GM12864 (cell line): ENCODE measurements around the gene NPRL2.

Experiments
- DNase-seq: peaks from one replicate; pipeline ENCODE4 v3.0.0-alpha.2; 2011; ENCODE audit warnings: low read depth
- H3K4me3 ChIP-seq: 2 replicates; pipeline ENCODE4 v1.5.1; 2011; ENCODE audit warnings: mild to moderate bottlenecking, low read depth, low read length, control low read depth
- TF ChIP-seq, protein P1 (sequence below): IDR thresholded peaks from 2 replicates; pipeline ENCODE4 v1.5.1; 2011; ENCODE audit warnings: low read depth, mild to moderate bottlenecking, moderate library complexity, low read length, control low read depth, inconsistent platforms; ENCODE audit errors: missing control alignments

The NPRL2 gene

DNA sequence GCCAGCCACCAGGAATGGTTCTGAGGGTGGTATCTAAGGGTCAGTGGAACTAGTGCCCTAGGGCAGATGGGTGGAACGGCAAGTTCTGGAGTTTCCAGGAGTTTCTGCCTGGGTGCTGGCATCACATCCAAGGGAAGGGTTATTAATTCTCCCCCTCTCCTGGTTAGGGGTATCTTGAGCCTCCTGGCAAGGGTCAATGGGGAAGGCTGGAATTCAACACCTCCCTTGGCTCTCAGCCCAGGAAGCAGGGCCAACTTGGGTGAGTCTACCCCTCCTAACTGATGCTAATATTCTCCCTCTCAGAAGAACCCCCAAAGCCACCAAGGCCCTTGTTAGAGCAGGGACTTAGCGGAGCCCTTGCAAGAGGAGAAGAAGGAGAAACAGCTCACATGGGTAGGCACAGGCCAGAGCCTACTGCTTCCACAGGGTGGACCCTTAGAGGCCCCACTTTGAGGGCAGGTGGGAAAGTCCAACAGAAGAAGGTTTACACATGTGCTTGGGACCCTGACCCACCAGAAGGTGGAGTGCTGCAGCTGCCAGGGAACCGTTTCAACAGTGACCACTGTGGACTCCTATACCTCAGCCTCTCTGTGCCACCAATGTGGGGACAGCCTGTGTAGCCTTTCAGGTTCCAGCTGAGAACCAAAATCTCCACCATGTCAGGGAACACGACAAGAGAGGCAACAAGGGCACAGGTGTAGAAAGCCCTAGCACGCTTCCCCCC lies 5.4 kb upstream of the NPRL2 start:
- TF ChIP-seq, protein P1, sequence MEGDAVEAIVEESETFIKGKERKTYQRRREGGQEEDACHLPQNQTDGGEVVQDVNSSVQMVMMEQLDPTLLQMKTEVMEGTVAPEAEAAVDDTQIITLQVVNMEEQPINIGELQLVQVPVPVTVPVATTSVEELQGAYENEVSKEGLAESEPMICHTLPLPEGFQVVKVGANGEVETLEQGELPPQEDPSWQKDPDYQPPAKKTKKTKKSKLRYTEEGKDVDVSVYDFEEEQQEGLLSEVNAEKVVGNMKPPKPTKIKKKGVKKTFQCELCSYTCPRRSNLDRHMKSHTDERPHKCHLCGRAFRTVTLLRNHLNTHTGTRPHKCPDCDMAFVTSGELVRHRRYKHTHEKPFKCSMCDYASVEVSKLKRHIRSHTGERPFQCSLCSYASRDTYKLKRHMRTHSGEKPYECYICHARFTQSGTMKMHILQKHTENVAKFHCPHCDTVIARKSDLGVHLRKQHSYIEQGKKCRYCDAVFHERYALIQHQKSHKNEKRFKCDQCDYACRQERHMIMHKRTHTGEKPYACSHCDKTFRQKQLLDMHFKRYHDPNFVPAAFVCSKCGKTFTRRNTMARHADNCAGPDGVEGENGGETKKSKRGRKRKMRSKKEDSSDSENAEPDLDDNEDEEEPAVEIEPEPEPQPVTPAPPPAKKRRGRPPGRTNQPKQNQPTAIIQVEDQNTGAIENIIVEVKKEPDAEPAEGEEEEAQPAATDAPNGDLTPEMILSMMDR = no peak
- no peak for DNase-seq
- H3K4me3 ChIP-seq = no peak overlapping the region

DNA sequence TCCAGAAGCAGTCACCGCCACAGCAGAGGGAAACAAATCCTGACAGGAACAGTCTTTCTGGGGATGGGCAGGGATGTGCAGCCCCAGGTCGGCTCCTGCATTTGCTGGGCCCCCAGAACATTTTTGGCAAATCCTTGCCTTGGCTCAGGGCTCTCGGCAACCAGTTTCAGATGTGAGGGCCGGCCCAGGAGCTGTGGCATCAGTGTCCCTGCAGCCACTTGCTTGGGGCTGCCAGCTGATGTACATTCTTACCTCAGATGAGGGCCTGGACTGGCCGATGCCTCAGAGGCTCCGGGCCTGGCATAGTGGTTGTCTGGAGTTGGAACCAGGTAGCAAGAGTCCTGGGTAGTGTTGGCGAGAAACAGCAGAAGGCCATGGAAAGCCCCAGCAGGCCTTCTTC lies 4.3 kb upstream of the NPRL2 start:
- no peak for DNase-seq
- H3K4me3 ChIP-seq = no peak overlapping the region
- TF ChIP-seq, protein P1 = no peak

DNA sequence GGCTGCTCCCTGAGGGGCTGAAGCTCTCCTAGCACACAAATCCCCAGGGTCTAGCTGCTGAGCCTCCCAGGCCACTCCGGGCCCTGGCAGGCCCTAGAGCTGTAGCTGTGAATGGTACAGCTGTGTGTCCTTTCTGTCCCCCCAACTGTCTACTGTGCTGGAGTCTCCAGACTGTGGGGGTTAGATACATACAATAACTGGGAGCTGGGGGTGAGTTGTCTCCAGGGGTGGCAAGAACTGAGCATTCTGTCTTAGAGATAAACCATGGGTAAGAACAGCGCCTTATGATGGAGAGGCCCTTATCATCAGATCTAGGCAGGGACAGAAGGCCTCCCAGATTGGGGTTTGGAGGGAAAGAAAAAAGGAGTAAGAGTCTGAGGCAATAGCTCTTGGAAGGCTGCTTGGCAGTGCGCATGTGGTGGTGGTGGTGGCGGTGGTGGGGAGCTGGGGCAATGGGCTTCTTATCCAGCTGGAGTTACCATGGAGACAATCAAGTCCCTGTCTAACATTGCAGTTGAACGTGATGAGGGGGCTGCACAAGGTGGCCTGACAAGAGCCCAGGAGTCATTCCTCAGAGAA lies 3.7 kb upstream of the NPRL2 start:
- DNase-seq = no peak
- TF ChIP-seq, protein P1 = no peak
- H3K4me3 ChIP-seq = no peak overlapping the region

DNA sequence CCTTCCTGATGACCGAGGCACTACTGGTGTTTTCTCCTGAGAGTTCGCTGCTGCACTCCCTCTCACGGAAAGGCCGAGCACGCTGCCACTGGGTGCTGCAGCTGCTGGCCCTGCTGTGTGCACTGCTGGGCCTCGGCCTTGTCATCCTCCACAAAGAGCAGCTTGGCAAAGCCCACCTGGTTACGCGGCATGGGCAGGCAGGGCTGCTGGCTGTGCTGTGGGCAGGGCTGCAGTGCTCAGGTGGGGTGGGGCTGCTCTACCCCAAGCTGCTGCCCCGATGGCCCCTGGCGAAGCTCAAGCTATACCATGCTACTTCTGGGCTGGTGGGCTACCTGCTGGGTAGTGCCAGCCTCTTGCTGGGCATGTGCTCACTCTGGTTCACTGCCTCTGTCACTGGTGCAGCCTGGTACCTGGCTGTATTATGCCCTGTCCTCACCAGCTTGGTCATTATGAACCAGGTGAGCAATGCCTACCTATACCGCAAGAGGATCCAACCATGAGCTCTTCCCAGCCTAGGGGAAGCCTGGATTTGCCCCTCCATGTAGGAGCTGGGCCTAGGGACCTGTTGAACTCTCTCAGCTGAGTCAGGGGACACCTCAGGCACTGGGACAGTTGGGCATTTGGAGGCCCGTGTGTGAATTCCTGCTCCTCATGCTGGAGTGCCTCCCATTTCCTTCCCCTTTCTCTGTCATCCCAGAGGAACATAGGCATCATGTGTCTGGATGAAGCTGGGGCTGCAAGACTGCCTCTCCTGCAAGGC lies 2.9 kb upstream of the NPRL2 start:
- TF ChIP-seq, protein P1 = no peak
- H3K4me3 ChIP-seq = no peak overlapping the region
- DNase-seq = no peak

DNA sequence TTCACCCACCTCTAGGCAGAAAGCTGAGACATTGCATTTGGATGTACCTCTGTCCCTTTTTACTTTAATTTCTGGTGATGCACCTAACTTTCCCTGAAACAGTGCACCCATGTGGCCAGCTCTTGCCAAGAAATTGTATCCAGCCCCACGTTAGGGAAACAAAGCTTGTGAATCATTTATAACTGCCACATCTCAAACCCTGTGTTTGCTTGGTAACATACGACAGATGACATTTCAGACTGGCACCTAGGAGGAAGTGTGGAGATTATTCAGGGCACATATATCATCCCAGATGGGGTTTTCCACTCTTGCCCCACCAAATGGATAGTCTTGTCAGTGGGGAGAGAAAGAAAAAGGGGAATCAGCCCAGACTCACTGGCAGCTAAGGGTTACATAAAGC lies 2.2 kb upstream of the NPRL2 start:
- DNase-seq = no peak
- H3K4me3 ChIP-seq = no peak overlapping the region
- TF ChIP-seq, protein P1 = peak; percentile 11

DNA sequence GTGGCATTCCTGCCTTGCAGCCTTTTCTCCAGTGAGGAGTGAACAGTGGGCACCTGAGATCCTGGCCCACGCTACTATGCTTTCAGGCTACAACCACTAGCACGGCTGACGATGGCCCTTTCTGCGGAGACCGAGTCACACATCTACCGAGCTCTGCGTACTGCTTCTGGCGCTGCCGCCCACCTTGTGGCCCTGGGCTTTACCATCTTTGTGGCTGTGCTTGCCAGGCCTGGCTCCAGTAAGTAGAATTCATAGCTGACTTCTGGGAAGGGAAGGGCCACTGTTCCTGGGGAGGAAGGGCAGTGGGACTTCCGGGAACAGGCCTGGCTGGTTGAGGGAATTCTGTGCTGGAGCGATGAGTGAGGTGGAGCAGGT lies 735 bp upstream of the NPRL2 start:
- TF ChIP-seq, protein P1 = no peak
- peak overlapping the region; percentile 67 for H3K4me3 ChIP-seq
- DNase-seq = no peak
